ENCODE results near the gene ITGA1.

DNA sequence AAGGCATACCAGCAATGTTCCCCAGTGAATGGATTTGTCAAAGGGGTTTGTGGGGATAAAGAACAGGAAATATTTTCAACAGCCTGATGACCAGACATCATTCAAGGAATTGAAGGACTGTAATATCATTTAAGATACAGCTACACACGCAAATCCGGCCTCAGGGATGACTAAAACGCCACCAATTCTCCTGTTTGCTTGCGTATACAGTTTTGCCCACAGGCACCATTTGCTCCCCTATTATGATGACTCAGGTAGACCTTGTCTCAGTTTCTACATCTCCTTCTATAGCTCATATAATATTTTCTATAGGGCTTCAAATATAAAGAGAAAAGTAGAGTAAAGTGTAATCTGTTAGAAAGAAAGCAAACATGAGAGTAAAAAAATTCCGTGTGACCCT, 29.7 kb upstream of the ITGA1 start:
- no peak for TF ChIP-seq ESRRG (CRISPR knock-in tag; IDR thresholded peaks at IDR 0.05)
- no peak for TF ChIP-seq SNAI2 (CRISPR knock-in tag; IDR thresholded peaks at IDR 0.05)

Measured in SK-N-SH treated with all-trans-retinoic acid at 6 μM for 48 hours (cell line).